CD4-positive, alpha-beta memory T cell (primary cell): ENCODE measurements around the gene POLD4. TPM values are rescaled to one million over a fixed set of nuclear protein-coding genes. Genes with fewer than 3 reads are reported as not detected.

Experiments used
- CTCF ChIA-PET: fragments of 350-600 bp; sonication (Branson Sonifier 250); formaldehyde crosslinking; loops from one replicate; lab custom pipeline; 2021; ENCODE audit warnings: inconsistent platforms; ENCODE audit not compliant: partially characterized antibody; lab: Charles Lee
- POLR2A ChIA-PET: fragments of 350-600 bp; sonication (Branson Sonifier 250); formaldehyde crosslinking; loops from one replicate; lab custom pipeline; 2021; ENCODE audit not compliant: partially characterized antibody; lab: Charles Lee
- DNase-seq, 5 donors: peaks; one replicate each; pipeline versions ENCODE4 v3.0.0 to v3.0.0-alpha.2; 2020 to 2022; ENCODE audit warnings: mixed read lengths in 1 of 5
- H3K27ac ChIP-seq: one replicate; pipeline ENCODE4 v1.7.0; 2013; ENCODE audit warnings: low read depth, low read length
- H3K27me3 ChIP-seq: 2 replicates; pipeline ENCODE4 v1.7.0; 2013; ENCODE audit warnings: mild to moderate bottlenecking, low read length, moderate library complexity; ENCODE audit not compliant: insufficient read depth
- H3K36me3 ChIP-seq: 2 replicates; pipeline ENCODE4 v1.7.0; 2013; ENCODE audit warnings: mild to moderate bottlenecking, low read length, moderate library complexity; ENCODE audit not compliant: insufficient read depth
- H3K4me1 ChIP-seq: 2 replicates; pipeline ENCODE4 v1.7.0; 2013; ENCODE audit warnings: mild to moderate bottlenecking, low read length, moderate library complexity; ENCODE audit not compliant: insufficient read depth
- H3K4me3 ChIP-seq, 2 donors: one replicate each; pipeline ENCODE4 v1.7.0; 2013; ENCODE audit warnings: low read length in 2 of 2, mild to moderate bottlenecking in 1 of 2
- H3K9me3 ChIP-seq, 2 donors: one replicate each; pipeline ENCODE4 v1.7.0; 2013; ENCODE audit warnings: low read length in 2 of 2, control low read depth in 1 of 2; ENCODE audit not compliant: control insufficient read depth in 1 of 2
- H3K27ac Mint-ChIP-seq, 7 donors: one replicate each; pipeline ENCODE4 v1.8.0; 2020 to 2021; ENCODE audit warnings: mixed read lengths in 7 of 7, mild to moderate bottlenecking in 6 of 7, inconsistent platforms in 3 of 7, moderate library complexity in 3 of 7
- H3K27me3 Mint-ChIP-seq, 2 donors: one replicate each; pipeline ENCODE4 v1.8.0; 2020 to 2021; ENCODE audit warnings: mixed read lengths in 2 of 2
- H3K36me3 Mint-ChIP-seq, 2 donors: one replicate each; pipeline ENCODE4 v1.8.0; 2020 to 2021; ENCODE audit warnings: mixed read lengths in 2 of 2, inconsistent platforms in 1 of 2, mild to moderate bottlenecking in 1 of 2
- H3K4me1 Mint-ChIP-seq, 4 donors: one replicate each; pipeline ENCODE4 v1.8.0; 2020 to 2021; ENCODE audit warnings: mixed read lengths in 4 of 4, mild to moderate bottlenecking in 1 of 4
- H3K4me3 Mint-ChIP-seq, 8 donors: one replicate each; pipeline ENCODE4 v1.8.0; 2020 to 2021; ENCODE audit warnings: mixed read lengths in 8 of 8, mild to moderate bottlenecking in 7 of 8, moderate library complexity in 6 of 8, inconsistent platforms in 3 of 8
- H3K9me3 Mint-ChIP-seq, 8 donors: one replicate each; pipeline ENCODE4 v1.8.0; 2020 to 2021; ENCODE audit warnings: mixed read lengths in 8 of 8, mild to moderate bottlenecking in 5 of 8, inconsistent platforms in 3 of 8, moderate library complexity in 1 of 8
- intact Hi-C: fragments of 100-400 bp; cut with micrococcal nuclease; formaldehyde crosslinking; loops from one replicate; pipeline ENCODE4 v1.15.1; 2023
- polyA plus RNA-seq, 2 donors: library from polyadenylated mRNA; unstranded; fragments of 300-500 nt; fragmentation: Illumina TruSeq; gene quantifications; one replicate each; pipeline ENCODE4 v1.2.3, GENCODE V29; 2021
- total RNA-seq, 2 experiments: library from RNA; stranded (reverse); gene quantifications; one replicate each; pipeline ENCODE4 v1.2.3, GENCODE V29; 2021

POLD4 gene
- total and polyA plus RNA-seq, 4 experiments from 2014 or later = 87.9 to 96.2 (median 92.5) TPM

- H3K4me1 Mint-ChIP-seq = peaks cover 28 to 59% (median 40%) of the 10 kb centered on the region in 4 donors
- DNase-seq = no peak
- intact Hi-C loops = no loop called here
- CTCF ChIA-PET = interaction anchor here (0.9 to 18.4 kb wide), 6 partner anchors 8 to 92 kb away, joined by 3 to 1065 read pairs (median 9); partner anchors contain the start of genes CLCF1 and RAD9A
- H3K27ac Mint-ChIP-seq = peak overlapping the region; percentile 99 to 100 (median 100)
- peak overlapping the region; percentile 96 for H3K27ac ChIP-seq
- peaks cover 3% of the 10 kb centered on the region for H3K36me3 ChIP-seq
- peak overlapping the region; percentile 97 to 100 (median 99) for H3K4me3 Mint-ChIP-seq
- H3K27me3 Mint-ChIP-seq = no peaks in the 10 kb centered on the region
- H3K9me3 ChIP-seq = no peaks in the 10 kb centered on the region
- H3K36me3 Mint-ChIP-seq = peaks cover 0 to 11% of the 10 kb centered on the region in 2 donors
- peak overlapping the region; percentile 36 to 99 for H3K4me3 ChIP-seq
- POLR2A ChIA-PET = interaction anchor here (0.8 to 11.8 kb wide), 31 partner anchors 9 to 275 kb away, joined by 3 to 449 read pairs (median 14); partner anchors contain the start of genes AIP, ANKRD13D, CLCF1 and GRK2
- peaks cover 51% of the 10 kb centered on the region for H3K4me1 ChIP-seq
- H3K9me3 Mint-ChIP-seq = no peaks in the 10 kb centered on the region
- no peaks in the 10 kb centered on the region for H3K27me3 ChIP-seq
These were observed 1.0 kb upstream of the POLD4 start for GRCh38 chr11:67354075-67355022.

GRCh38 chr11:67352546-67353316, 615 bp downstream of the POLD4 start:
- Mint-ChIP-seq H3K27ac (peak overlapping the region; percentile 99 to 100 (median 100)), H3K36me3 (peaks cover 0 to 11% of the 10 kb centered on the region in 2 donors), H3K4me1 (peaks cover 32 to 67% (median 43%) of the 10 kb centered on the region in 4 donors), H3K27me3 (no peaks in the 10 kb centered on the region), H3K4me3 (peak overlapping the region; percentile 97 to 100 (median 99)), H3K9me3 (no peaks in the 10 kb centered on the region)
- ChIA-PET CTCF (interaction anchor here (0.7 to 18.4 kb wide), 21 partner anchors 9 to 262 kb away, joined by 3 to 1065 read pairs (median 4); partner anchors contain the start of genes CLCF1, PPP1CA, RAD9A and TBC1D10C), POLR2A (interaction anchor here (0.6 to 11.8 kb wide), 47 partner anchors 9 to 509 kb away, joined by 3 to 449 read pairs (median 6); partner anchors contain the start of genes AIP, ANKRD13D, CLCF1 and GRK2)
- Histone ChIP-seq H3K9me3 (no peaks in the 10 kb centered on the region), H3K27ac (peak overlapping the region; percentile 96), H3K27me3 (no peaks in the 10 kb centered on the region), H3K4me1 (peaks cover 51% of the 10 kb centered on the region), H3K4me3 (peak overlapping the region; percentile 86 to 99), H3K36me3 (peaks cover 3% of the 10 kb centered on the region)
- intact Hi-C loops = loop anchor here (1.0 to 2.0 kb wide), 8 partner anchors 21 to 452 kb away; partner anchors contain the start of genes AIP, CDK2AP2, CLCF1 and GRK2
- DNase-seq = no peak

DNA sequence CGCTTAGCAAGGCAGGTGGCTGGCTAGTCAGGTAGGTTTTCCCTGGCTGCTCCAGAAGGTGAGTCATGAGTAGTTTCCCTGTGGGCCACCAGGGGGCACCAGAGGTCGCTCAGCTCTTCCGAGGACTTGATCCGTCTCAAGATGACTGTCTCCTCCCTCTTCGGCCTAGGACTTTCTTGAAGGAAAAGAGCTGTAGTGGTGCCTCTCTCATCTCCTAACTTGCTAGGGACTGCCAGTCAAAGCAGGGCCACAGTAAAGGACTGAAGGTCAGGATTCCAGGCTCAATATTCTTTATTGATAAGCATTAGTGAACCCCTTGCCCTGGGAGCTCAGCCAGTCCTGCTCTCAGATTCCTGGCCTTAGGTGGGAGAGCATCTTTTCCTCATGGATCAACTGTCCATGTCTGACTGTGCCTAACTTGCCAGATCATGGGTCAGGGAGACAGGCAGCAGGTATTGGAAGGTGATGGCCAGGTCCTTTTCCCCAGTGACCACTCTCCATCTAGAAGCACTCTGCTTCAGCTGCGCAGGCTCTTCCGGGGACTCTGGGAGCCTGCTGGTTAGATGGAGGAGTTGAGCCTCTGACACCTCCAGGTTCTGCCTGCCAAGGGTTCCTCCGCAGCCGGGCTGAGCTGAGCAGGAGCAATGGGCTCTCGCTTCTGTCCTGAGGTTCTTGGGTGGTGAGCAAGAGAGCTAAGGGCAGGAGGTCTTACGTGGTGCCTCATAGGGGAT, 1.9 kb downstream of the POLD4 start:
- peak overlapping the region; percentile 68 to 85 (median 75) for H3K4me3 Mint-ChIP-seq
- intact Hi-C loops = loop anchor here (2.0 kb wide), 3 partner anchors 131 to 453 kb away; partner anchors contain the start of genes AIP and NDUFV1
- H3K36me3 Mint-ChIP-seq = peaks cover 0 to 11% of the 10 kb centered on the region in 2 donors
- Histone ChIP-seq H3K27me3 (no peaks in the 10 kb centered on the region), H3K4me1 (peaks cover 44% of the 10 kb centered on the region), H3K36me3 (peaks cover 3% of the 10 kb centered on the region), H3K9me3 (no peaks in the 10 kb centered on the region), H3K27ac (peak overlapping the region; percentile 58), H3K4me3 (no peak overlapping the region)
- H3K27ac Mint-ChIP-seq = peak overlapping the region; percentile 84 to 99 (median 95)
- CTCF ChIA-PET = interaction anchor here (0.6 to 18.4 kb wide), 35 partner anchors 8 to 361 kb away, joined by 3 to 1065 read pairs (median 4); partner anchors contain the start of genes CLCF1, PITPNM1, PPP1CA and RAD9A
- peaks cover 29 to 60% (median 40%) of the 10 kb centered on the region in 4 donors for H3K4me1 Mint-ChIP-seq
- no peaks in the 10 kb centered on the region for H3K27me3 Mint-ChIP-seq
- no peaks in the 10 kb centered on the region for H3K9me3 Mint-ChIP-seq
- POLR2A ChIA-PET = interaction anchor here (0.8 to 11.8 kb wide), 25 partner anchors 8 to 156 kb away, joined by 3 to 449 read pairs (median 5); partner anchors contain the start of genes CDK2AP2, CLCF1, GRK2 and PPP1CA
- peak; percentile 67 to 69 (median 68) for DNase-seq

DNA sequence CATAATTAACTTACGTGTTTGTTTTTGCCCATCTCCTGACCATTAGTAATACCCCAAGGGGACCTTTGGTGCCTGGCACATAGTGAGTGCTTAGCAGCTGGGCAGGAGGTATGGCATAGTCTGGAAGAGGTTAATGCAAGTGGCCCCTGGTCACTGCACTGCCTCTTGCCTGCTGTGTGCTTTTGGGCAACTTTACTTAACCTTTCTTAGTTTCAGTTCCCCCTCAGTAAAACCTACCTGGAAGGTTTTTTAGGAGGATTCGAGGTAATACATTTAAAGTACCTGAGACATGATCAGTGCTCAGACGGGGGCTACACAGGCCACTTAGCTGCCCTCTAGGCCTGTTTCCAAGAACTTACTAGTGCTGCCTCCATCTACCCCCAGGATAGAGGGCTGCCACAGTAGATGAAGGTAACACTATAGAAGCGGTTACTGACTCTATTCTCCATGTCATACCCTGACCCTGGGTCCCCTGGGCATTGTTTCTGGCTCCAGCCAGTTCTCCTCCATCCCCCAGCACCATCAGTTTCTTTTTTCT, 3.3 kb downstream of the POLD4 start:
- Mint-ChIP-seq H3K27me3 (no peaks in the 10 kb centered on the region), H3K4me3 (peak overlapping the region in 1 of 8 donors; percentile 64), H3K9me3 (no peaks in the 10 kb centered on the region), H3K36me3 (peaks cover 0 to 11% of the 10 kb centered on the region in 2 donors), H3K27ac (peak overlapping the region; percentile 11 to 75 (median 63)), H3K4me1 (peaks cover 40 to 74% (median 53%) of the 10 kb centered on the region in 4 donors)
- Histone ChIP-seq H3K27me3 (no peaks in the 10 kb centered on the region), H3K36me3 (peaks cover 3% of the 10 kb centered on the region), H3K9me3 (no peaks in the 10 kb centered on the region), H3K4me3 (no peak overlapping the region), H3K4me1 (peaks cover 54% of the 10 kb centered on the region), H3K27ac (no peak overlapping the region)
- intact Hi-C loops = no loop called here
- POLR2A ChIA-PET = interaction anchor here (1.8 to 11.8 kb wide), 5 partner anchors 28 to 110 kb away, joined by 4 to 449 read pairs (median 53); partner anchors contain the start of genes CLCF1, PPP1CA, RAD9A and TBC1D10C
- no peak for DNase-seq
- CTCF ChIA-PET = interaction anchor here (0.7 to 18.4 kb wide), 6 partner anchors 28 to 264 kb away, joined by 3 to 1065 read pairs (median 11); partner anchors contain the start of genes CLCF1 and RAD9A

DNA sequence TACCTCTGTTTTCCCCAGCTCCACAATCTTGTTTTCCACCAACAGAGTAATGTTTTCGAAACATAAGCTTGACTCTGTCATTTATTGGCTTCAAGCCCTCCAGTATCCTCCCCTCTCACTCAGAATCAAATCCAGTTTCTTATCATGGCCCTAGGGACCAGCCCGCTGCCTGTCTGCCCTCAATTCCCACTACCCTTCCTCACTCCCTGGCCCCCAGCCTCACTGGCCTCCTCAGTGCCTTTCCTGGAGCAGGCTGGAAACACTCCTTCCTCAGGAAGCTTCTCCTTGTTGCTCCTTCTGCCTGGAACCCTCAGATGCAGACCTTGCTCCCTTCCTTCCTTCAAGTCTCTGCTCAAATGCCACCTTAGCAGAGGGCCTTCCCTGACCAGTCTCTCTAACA, 3.9 kb downstream of the POLD4 start:
- intact Hi-C loops = no loop called here
- Mint-ChIP-seq H3K4me1 (peaks cover 40 to 74% (median 53%) of the 10 kb centered on the region in 4 donors), H3K27me3 (no peaks in the 10 kb centered on the region), H3K9me3 (no peaks in the 10 kb centered on the region), H3K27ac (peak overlapping the region; percentile 55 to 87 (median 72)), H3K36me3 (peaks cover 0 to 11% of the 10 kb centered on the region in 2 donors), H3K4me3 (no peak overlapping the region)
- H3K27me3 ChIP-seq = no peaks in the 10 kb centered on the region
- no peak for DNase-seq
- CTCF ChIA-PET = interaction anchor here (0.8 to 18.4 kb wide), 4 partner anchors 31 to 87 kb away, joined by 3 to 1065 read pairs (median 4); partner anchors contain the start of genes CLCF1 and RAD9A
- H3K36me3 ChIP-seq = peaks cover 3% of the 10 kb centered on the region
- POLR2A ChIA-PET = interaction anchor here (1.1 to 11.8 kb wide), 4 partner anchors 29 to 116 kb away, joined by 4 to 449 read pairs (median 29); partner anchors contain the start of genes CLCF1 and RAD9A
- H3K4me3 ChIP-seq = no peak overlapping the region
- no peak overlapping the region for H3K27ac ChIP-seq
- no peaks in the 10 kb centered on the region for H3K9me3 ChIP-seq
- peaks cover 54% of the 10 kb centered on the region for H3K4me1 ChIP-seq
